PC-9 (cell line): ENCODE data around the gene NSMCE1. TPM values are rescaled to one million over a fixed set of nuclear protein-coding genes. Genes with fewer than 3 reads are reported as not detected.
"Not testable (repeated sequence)": the region's sequence is repeated elsewhere in the genome, so short reads cannot be mapped to it uniquely, and the experiment has no call there.

Experiments used
- BruUV-seq: library from RNA; stranded (reverse); fragments of 400-500 nt; replicated peaks from 2 replicates; lab custom pipeline; 2021; lab: Mats Ljungman, UMichigan
- CTCF ChIA-PET: fragments of 300-600 bp; sonication (Branson Sonifier 250); formaldehyde crosslinking; loops from one replicate; lab custom pipeline; 2022; ENCODE audit warnings: antibody characterized with exemption; lab: Charles Lee
- POLR2A ChIA-PET: fragments of 300-600 bp; sonication (Branson Sonifier 250); formaldehyde crosslinking; loops from one replicate; lab custom pipeline; 2022; ENCODE audit warnings: antibody characterized with exemption; ENCODE audit not compliant: unreplicated experiment; lab: Charles Lee
- DNase-seq, 2 experiments: peaks; one replicate each; pipeline versions ENCODE4 v3.0.0 to v3.0.0-alpha.2; 2015 to 2022; ENCODE audit warnings: mixed read lengths in 1 of 2
- H2AFZ ChIP-seq: fragments of 200-600 bp; sonication (generic); 2 replicates; pipeline ENCODE4 v1.8.1; 2017; ENCODE audit warnings: antibody characterized with exemption
- H3F3A ChIP-seq: fragments of 200-600 bp; sonication (generic); 2 replicates; pipeline ENCODE4 v1.8.1; 2017; ENCODE audit warnings: antibody characterized with exemption, mild to moderate bottlenecking, low read depth; ENCODE audit not compliant: insufficient read depth
- H3K27ac ChIP-seq: fragments of 200-600 bp; sonication (generic); 2 replicates; pipeline ENCODE4 v1.6.1; 2016; ENCODE audit warnings: mixed run types
- H3K27me3 ChIP-seq: fragments of 200-600 bp; sonication (generic); 2 replicates; pipeline ENCODE4 v1.6.1; 2016; ENCODE audit warnings: low read depth, mixed run types; ENCODE audit not compliant: insufficient read depth
- H3K36me3 ChIP-seq: fragments of 200-600 bp; sonication (generic); 2 replicates; pipeline ENCODE4 v1.6.1; 2016; ENCODE audit warnings: low read depth, mixed run types
- H3K4me1 ChIP-seq: fragments of 200-600 bp; sonication (generic); replicated peaks from 2 replicates; pipeline ENCODE4 v1.6.1; 2016; ENCODE audit warnings: mixed run types; ENCODE audit not compliant: insufficient read depth
- H3K4me2 ChIP-seq: fragments of 200-600 bp; sonication (generic); 2 replicates; pipeline ENCODE4 v1.6.1; 2017; ENCODE audit warnings: mixed run types
- H3K4me3 ChIP-seq: fragments of 200-600 bp; sonication (generic); 2 replicates; pipeline ENCODE4 v1.6.1; 2016; ENCODE audit warnings: mixed run types
- H3K79me2 ChIP-seq: fragments of 200-600 bp; sonication (generic); 2 replicates; pipeline ENCODE4 v1.6.1; 2017; ENCODE audit warnings: low read depth, mixed run types
- H3K9me2 ChIP-seq: fragments of 200-600 bp; sonication (generic); 2 replicates; pipeline ENCODE4 v1.8.1; 2017; ENCODE audit warnings: mild to moderate bottlenecking; ENCODE audit not compliant: insufficient read depth
- H3K9me3 ChIP-seq: fragments of 200-600 bp; sonication (generic); 2 replicates; pipeline ENCODE4 v1.8.1; 2016; ENCODE audit warnings: low read depth; ENCODE audit not compliant: insufficient read depth
- H4K20me1 ChIP-seq: fragments of 200-600 bp; sonication (generic); 2 replicates; pipeline ENCODE4 v1.8.1; 2017; ENCODE audit not compliant: insufficient read depth
- CTCF ChIP-seq: fragments of 200-600 bp; sonication (generic); conservative IDR thresholded peaks from 2 replicates; pipeline ENCODE4 v1.6.1; 2017; ENCODE audit warnings: mixed run types, antibody characterized with exemption, mild to moderate bottlenecking, moderate library complexity
- EZH2 ChIP-seq: fragments of 200-600 bp; sonication (generic); IDR thresholded peaks from 2 replicates; pipeline ENCODE4 v1.8.0; 2017; ENCODE audit warnings: antibody characterized with exemption, low read depth
- intact Hi-C: fragments of 100-400 bp; cut with micrococcal nuclease; formaldehyde crosslinking; loops from one replicate; pipeline ENCODE4 v1.10.0; 2022; ENCODE audit not compliant: unreplicated experiment
- total RNA-seq: library from RNA; stranded (reverse); gene quantifications from 2 replicates; pipeline ENCODE4 v1.2.3, GENCODE V29; 2021

NSMCE1 gene
- total RNA-seq, 1 experiment from 2014 or later: 114 TPM

GRCh38 chr16:27252206-27252585 lies 16.4 kb downstream of the NSMCE1 start:
- ChIA-PET POLR2A (no interaction called here), CTCF (no interaction called here)
- intact Hi-C loops: no loop called here
- Histone ChIP-seq H4K20me1 (no peaks in the 10 kb centered on the region), H3K27ac (no peak overlapping the region), H3F3A (peaks cover 17% of the 10 kb centered on the region), H3K9me2 (no peaks in the 10 kb centered on the region), H2AFZ (no peak overlapping the region), H3K79me2 (peaks cover 5% of the 10 kb centered on the region), H3K4me1 (peaks cover 22% of the 10 kb centered on the region), H3K36me3 (peaks cover 34% of the 10 kb centered on the region), H3K9me3 (no peaks in the 10 kb centered on the region), H3K27me3 (no peaks in the 10 kb centered on the region), H3K4me2 (no peak overlapping the region), H3K4me3 (no peak overlapping the region)
- no TSS peak for BruUV-seq
- TF ChIP-seq EZH2: no peak
- TF ChIP-seq CTCF: no peak
- no peak for DNase-seq

- intact Hi-C loops: no loop called here
- Histone ChIP-seq H3K4me1 (peaks cover 22% of the 10 kb centered on the region), H2AFZ (no peak overlapping the region), H3K27me3 (no peaks in the 10 kb centered on the region), H4K20me1 (no peaks in the 10 kb centered on the region), H3K27ac (no peak overlapping the region), H3K4me2 (no peak overlapping the region), H3K36me3 (peaks cover 30% of the 10 kb centered on the region), H3K79me2 (peaks cover 5% of the 10 kb centered on the region), H3K9me2 (no peaks in the 10 kb centered on the region), H3K9me3 (no peaks in the 10 kb centered on the region), H3F3A (peaks cover 17% of the 10 kb centered on the region; the same call in 1 of the 2 replicates), H3K4me3 (no peak overlapping the region)
- no TSS peak for BruUV-seq
- ChIA-PET CTCF (no interaction called here), POLR2A (interaction anchor here (0.5 kb wide), 1 partner anchor 17 kb away, joined by 3 read pairs; the partner anchor contains the start of gene NSMCE1)
- no peak for DNase-seq
- TF ChIP-seq CTCF (no peak), EZH2 (no peak)
These were observed 16.9 kb downstream of the NSMCE1 start for GRCh38 chr16:27251541-27252205.

- H3K27me3 ChIP-seq, H3K9me2 ChIP-seq, H4K20me1 ChIP-seq, intact Hi-C loops, H2AFZ ChIP-seq, H3K79me2 ChIP-seq, DNase-seq, H3K4me3 ChIP-seq, H3K4me2 ChIP-seq, H3K27ac ChIP-seq, BruUV-seq, CTCF ChIA-PET, H3K9me3 ChIP-seq: not testable (repeated sequence)
- Histone ChIP-seq H3K4me1 (peaks cover 13% of the 10 kb centered on the region), H3K36me3 (peaks cover 16% of the 10 kb centered on the region), H3F3A (peaks cover 13% of the 10 kb centered on the region; the same call in 1 of the 2 replicates)
- POLR2A ChIA-PET: interaction anchor here (0.7 kb wide), 1 partner anchor 15 kb away, joined by 4 read pairs; no protein-coding TSS in a partner anchor
These were observed 19.7 kb downstream of the NSMCE1 start for GRCh38 chr16:27248886-27249285.
